Measurements from ENCODE around the gene PRR12.

- TF ChIP-seq EZH2 (IDR thresholded peaks at IDR 0.05; ENCODE audit: low read length) = no peak
- TF ChIP-seq, protein P1, sequence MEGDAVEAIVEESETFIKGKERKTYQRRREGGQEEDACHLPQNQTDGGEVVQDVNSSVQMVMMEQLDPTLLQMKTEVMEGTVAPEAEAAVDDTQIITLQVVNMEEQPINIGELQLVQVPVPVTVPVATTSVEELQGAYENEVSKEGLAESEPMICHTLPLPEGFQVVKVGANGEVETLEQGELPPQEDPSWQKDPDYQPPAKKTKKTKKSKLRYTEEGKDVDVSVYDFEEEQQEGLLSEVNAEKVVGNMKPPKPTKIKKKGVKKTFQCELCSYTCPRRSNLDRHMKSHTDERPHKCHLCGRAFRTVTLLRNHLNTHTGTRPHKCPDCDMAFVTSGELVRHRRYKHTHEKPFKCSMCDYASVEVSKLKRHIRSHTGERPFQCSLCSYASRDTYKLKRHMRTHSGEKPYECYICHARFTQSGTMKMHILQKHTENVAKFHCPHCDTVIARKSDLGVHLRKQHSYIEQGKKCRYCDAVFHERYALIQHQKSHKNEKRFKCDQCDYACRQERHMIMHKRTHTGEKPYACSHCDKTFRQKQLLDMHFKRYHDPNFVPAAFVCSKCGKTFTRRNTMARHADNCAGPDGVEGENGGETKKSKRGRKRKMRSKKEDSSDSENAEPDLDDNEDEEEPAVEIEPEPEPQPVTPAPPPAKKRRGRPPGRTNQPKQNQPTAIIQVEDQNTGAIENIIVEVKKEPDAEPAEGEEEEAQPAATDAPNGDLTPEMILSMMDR (optimal IDR thresholded peaks at IDR 0.05 in 1 of 3, IDR thresholded peaks at IDR 0.05 in 1 of 3, conservative IDR thresholded peaks at IDR 0.05 in 1 of 3; ENCODE audit: extremely low read depth in 1 of 3, insufficient read depth in 2 of 3, low read length in 3 of 3) = no peak
Observed at GRCh38 chr19:49551531-49551930, 39.5 kb upstream of the PRR12 start.

All from keratinocyte (primary cell).